A673 (cell line): ENCODE results near the gene AKAP4. TPM values are rescaled to one million over a fixed set of nuclear protein-coding genes. Genes with fewer than 3 reads are reported as not detected.

Experiments
- BruUV-seq: library from RNA; stranded (reverse); fragments of 400-500 nt; replicated peaks from 2 replicates; lab custom pipeline; 2021; lab: Mats Ljungman, UMichigan
- CTCF ChIA-PET: fragments of 300-600 bp; sonication (Branson Sonifier 250); formaldehyde crosslinking; loops from one replicate; lab custom pipeline; 2022; ENCODE audit warnings: antibody characterized with exemption; lab: Charles Lee
- POLR2A ChIA-PET: fragments of 300-600 bp; sonication (Branson Sonifier 250); formaldehyde crosslinking; loops from one replicate; lab custom pipeline; 2022; ENCODE audit warnings: antibody characterized with exemption; ENCODE audit not compliant: low non-redundant PET; lab: Charles Lee
- DNase-seq: peaks from one replicate; pipeline ENCODE4 v3.0.0-alpha.2; 2015; ENCODE audit warnings: low spot score
- H3K27ac ChIP-seq: fragments of 200-600 bp; sonication (generic); 2 replicates; pipeline ENCODE4 v1.5.1; 2016; ENCODE audit warnings: mixed run types, low read depth, mild to moderate bottlenecking, mixed read lengths, antibody characterized with exemption, low read length; ENCODE audit not compliant: poor library complexity, severe bottlenecking
- H3K27me3 ChIP-seq: fragments of 200-600 bp; sonication (generic); replicated peaks from 2 replicates; pipeline ENCODE4 v1.6.1; 2017; ENCODE audit warnings: mixed run types, low read depth, mild to moderate bottlenecking, mixed read lengths, antibody characterized with exemption, low read length; ENCODE audit not compliant: insufficient read depth, poor library complexity
- H3K36me3 ChIP-seq: fragments of 200-600 bp; sonication (generic); 2 replicates; pipeline ENCODE4 v1.6.1; 2016; ENCODE audit warnings: mixed run types, mild to moderate bottlenecking, mixed read lengths, antibody characterized with exemption, low read length; ENCODE audit not compliant: insufficient read depth, poor library complexity, severe bottlenecking
- H3K4me1 ChIP-seq: fragments of 200-600 bp; sonication (generic); 2 replicates; pipeline ENCODE4 v1.6.1; 2017; ENCODE audit warnings: mixed run types, mild to moderate bottlenecking, mixed read lengths, antibody characterized with exemption, low read length; ENCODE audit not compliant: insufficient read depth, poor library complexity, severe bottlenecking
- H3K4me3 ChIP-seq: fragments of 200-600 bp; sonication (generic); 2 replicates; pipeline ENCODE4 v1.5.1; 2016; ENCODE audit warnings: low read depth, mixed run types, mild to moderate bottlenecking, mixed read lengths, low read length; ENCODE audit not compliant: poor library complexity, severe bottlenecking
- H3K9me3 ChIP-seq: fragments of 200-600 bp; sonication (generic); 2 replicates; pipeline ENCODE4 v1.6.1; 2016; ENCODE audit warnings: mixed run types, low read depth, mild to moderate bottlenecking, mixed read lengths, antibody characterized with exemption, low read length; ENCODE audit not compliant: poor library complexity, severe bottlenecking
- EZH2 ChIP-seq: fragments of 200-600 bp; sonication (generic); IDR thresholded peaks from 2 replicates; pipeline ENCODE4 v1.6.1; 2017; ENCODE audit warnings: borderline replicate concordance, low read depth, mild to moderate bottlenecking, mixed read lengths, antibody characterized with exemption, low read length; ENCODE audit not compliant: poor library complexity, severe bottlenecking
- intact Hi-C: fragments of 100-400 bp; cut with micrococcal nuclease; formaldehyde crosslinking; loops from one replicate; pipeline ENCODE4 v1.10.0; 2022; ENCODE audit not compliant: unreplicated experiment
- total RNA-seq: library from RNA; stranded (reverse); gene quantifications from 2 replicates; pipeline ENCODE4 v1.2.3, GENCODE V29; 2021
- TF ChIP-seq, protein P1 (sequence below): fragments of 300-800, 200-600 bp; sonication (generic); conservative IDR thresholded peaks from 2 replicates; pipeline ENCODE4 v1.5.1; 2017; ENCODE audit warnings: low read depth, mild to moderate bottlenecking, antibody characterized with exemption, low read length, moderate library complexity, mixed read lengths

AKAP4 gene
- total RNA-seq, 1 experiment from 2014 or later: not detected

DNA sequence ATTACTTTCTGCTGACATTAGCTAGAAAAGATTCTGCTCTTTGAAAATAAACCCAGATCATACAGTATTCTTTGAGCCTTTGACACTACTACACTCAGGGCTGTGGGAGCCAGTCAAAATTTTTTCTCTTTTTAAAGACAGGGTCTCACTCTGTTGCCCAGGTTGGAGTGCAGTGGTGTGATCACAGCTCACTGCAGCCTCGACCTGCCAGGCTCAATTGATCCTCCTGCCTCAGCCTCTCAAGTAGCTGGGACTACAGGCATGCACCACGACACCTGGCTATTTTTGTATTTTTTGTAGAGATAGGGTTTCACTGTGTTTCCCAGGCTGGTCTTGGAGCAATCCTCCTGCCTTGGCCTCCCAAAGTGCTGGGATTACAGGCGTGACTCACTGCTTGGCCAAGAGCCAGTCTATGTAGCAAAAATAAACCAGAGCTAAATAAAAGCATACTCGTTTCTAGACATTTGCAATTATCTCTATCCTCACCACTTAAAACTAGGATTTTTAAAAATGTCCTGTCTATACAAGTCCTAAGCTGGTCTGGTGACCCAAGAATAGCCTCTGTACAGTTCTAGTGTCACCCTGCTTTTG lies 43.2 kb downstream of the AKAP4 start:
- BruUV-seq: no TSS peak

DNA sequence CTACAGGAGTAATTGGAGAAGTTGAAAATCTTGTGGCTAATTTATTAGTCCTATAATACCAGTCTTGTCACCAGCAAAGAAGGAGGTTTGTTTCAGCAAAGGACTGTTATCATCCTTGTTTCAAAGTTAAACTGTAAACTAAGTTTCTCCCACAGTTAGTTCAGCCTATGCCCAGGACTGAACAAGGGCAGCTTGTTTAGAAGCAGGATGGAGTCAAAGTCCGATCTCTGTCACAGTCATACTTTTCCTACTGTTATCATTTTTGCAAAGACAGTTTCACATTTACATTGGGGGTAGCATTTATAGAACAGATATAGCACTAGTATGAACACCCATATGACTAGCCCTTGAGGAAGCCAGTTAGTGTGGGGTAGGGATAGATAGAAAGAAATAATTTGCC lies 46.4 kb downstream of the AKAP4 start:
- H3K27ac ChIP-seq: no peak overlapping the region
- DNase-seq: no peak
- intact Hi-C loops: no loop called here
- H3K9me3 ChIP-seq: no peaks in the 10 kb centered on the region
- no peaks in the 10 kb centered on the region for H3K36me3 ChIP-seq
- H3K4me3 ChIP-seq: no peak overlapping the region
- CTCF ChIA-PET: no interaction called here
- no peak for TF ChIP-seq EZH2
- TF ChIP-seq, protein P1, sequence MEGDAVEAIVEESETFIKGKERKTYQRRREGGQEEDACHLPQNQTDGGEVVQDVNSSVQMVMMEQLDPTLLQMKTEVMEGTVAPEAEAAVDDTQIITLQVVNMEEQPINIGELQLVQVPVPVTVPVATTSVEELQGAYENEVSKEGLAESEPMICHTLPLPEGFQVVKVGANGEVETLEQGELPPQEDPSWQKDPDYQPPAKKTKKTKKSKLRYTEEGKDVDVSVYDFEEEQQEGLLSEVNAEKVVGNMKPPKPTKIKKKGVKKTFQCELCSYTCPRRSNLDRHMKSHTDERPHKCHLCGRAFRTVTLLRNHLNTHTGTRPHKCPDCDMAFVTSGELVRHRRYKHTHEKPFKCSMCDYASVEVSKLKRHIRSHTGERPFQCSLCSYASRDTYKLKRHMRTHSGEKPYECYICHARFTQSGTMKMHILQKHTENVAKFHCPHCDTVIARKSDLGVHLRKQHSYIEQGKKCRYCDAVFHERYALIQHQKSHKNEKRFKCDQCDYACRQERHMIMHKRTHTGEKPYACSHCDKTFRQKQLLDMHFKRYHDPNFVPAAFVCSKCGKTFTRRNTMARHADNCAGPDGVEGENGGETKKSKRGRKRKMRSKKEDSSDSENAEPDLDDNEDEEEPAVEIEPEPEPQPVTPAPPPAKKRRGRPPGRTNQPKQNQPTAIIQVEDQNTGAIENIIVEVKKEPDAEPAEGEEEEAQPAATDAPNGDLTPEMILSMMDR: no peak
- no peaks in the 10 kb centered on the region for H3K4me1 ChIP-seq
- no TSS peak for BruUV-seq
- no peaks in the 10 kb centered on the region for H3K27me3 ChIP-seq
- POLR2A ChIA-PET: no interaction called here

More for the DNA sequence above, 43.2 kb downstream of the AKAP4 start:
- Histone ChIP-seq H3K4me3 (no peak overlapping the region), H3K36me3 (no peaks in the 10 kb centered on the region), H3K4me1 (no peaks in the 10 kb centered on the region), H3K27me3 (no peaks in the 10 kb centered on the region), H3K27ac (no peak overlapping the region), H3K9me3 (no peaks in the 10 kb centered on the region)
- TF ChIP-seq EZH2: no peak
- TF ChIP-seq, protein P1: no peak
- ChIA-PET POLR2A (no interaction called here), CTCF (no interaction called here)
- intact Hi-C loops: no loop called here
- DNase-seq: peak; percentile 33

DNA sequence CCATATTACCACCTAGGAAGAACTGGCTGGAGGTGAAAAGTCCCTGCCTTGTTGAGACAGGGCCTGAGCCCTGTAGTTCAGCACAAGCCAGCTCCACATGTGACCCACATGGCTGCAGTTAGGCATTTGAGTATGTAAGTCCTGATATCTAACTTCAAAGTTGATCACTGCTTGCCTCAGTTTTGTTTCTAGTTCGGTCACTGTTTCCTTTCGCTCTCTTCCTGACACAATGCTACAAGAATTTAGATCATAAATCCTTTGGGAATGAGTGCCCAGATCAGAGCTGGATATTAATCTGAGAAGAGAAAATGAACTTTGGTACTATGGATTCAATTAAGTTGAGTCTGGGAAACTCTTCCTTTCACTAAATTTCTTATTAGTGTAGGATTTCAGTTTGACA lies 48.4 kb downstream of the AKAP4 start:
- Histone ChIP-seq H3K9me3 (no peaks in the 10 kb centered on the region), H3K27me3 (no peaks in the 10 kb centered on the region), H3K4me3 (no peak overlapping the region), H3K36me3 (no peaks in the 10 kb centered on the region), H3K4me1 (no peaks in the 10 kb centered on the region), H3K27ac (no peak overlapping the region)
- no peak for DNase-seq
- CTCF ChIA-PET: no interaction called here
- POLR2A ChIA-PET: no interaction called here
- intact Hi-C loops: no loop called here
- BruUV-seq: no TSS peak
- no peak for TF ChIP-seq EZH2
- TF ChIP-seq, protein P1: no peak
